ENCODE data around the gene RAB3GAP2. TPM values are rescaled to one million over a fixed set of nuclear protein-coding genes. Genes with fewer than 3 reads are reported as not detected.
"Not testable (repeated sequence)": the region's sequence is repeated elsewhere in the genome, so short reads cannot be mapped to it uniquely, and the experiment has no call there.

RAB3GAP2 gene
- total RNA-seq, 2 experiments from 2014 or later: 50.6 to 67.3 TPM

GRCh38 chr1:220164517-220164916, 107.7 kb downstream of the RAB3GAP2 start:
- H3K4me1 Mint-ChIP-seq: no peaks in the 10 kb centered on the region
- POLR2A ChIA-PET: no interaction called here
- no peak overlapping the region for H3K27ac Mint-ChIP-seq
- peaks cover 32% of the 10 kb centered on the region for H3K36me3 Mint-ChIP-seq (ENCODE audit: low read depth)
- DNase-seq (no peak), ATAC-seq (no peak)
- no peaks in the 10 kb centered on the region for H3K27me3 Mint-ChIP-seq
- CTCF ChIA-PET: no interaction called here
- H3K4me3 Mint-ChIP-seq: no peak overlapping the region
- intact Hi-C loops (cut with DNase I, micrococcal nuclease): no loop called here
- H3K9me3 Mint-ChIP-seq (ENCODE audit: low read depth): no peaks in the 10 kb centered on the region

DNA sequence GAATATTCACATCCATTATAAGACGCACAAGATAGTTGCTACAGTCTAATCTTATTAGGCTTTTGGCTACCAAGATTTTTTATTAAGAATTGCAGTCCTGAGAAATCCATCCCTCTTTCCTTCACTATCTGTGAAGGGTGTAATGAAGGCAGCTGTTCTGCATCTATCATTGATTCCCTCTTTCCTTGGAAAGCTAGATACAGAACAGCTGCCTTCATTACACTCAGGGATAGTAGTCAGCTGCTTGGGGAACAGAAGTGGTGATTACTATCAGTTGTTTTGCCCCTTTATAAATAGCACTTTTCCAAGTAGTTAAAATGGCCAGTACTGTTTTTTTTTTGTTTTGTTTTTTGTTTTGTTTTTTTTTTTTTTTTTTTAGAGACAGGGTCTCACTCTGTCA, 108.1 kb downstream of the RAB3GAP2 start:
- ATAC-seq (no peak), DNase-seq (no peak)
- H3K9me3 Mint-ChIP-seq (ENCODE audit: low read depth): no peaks in the 10 kb centered on the region
- H3K36me3 Mint-ChIP-seq (ENCODE audit: low read depth): peaks cover 28% of the 10 kb centered on the region
- no peaks in the 10 kb centered on the region for H3K4me1 Mint-ChIP-seq
- intact Hi-C loops (cut with DNase I, micrococcal nuclease): no loop called here
- no peak overlapping the region for H3K4me3 Mint-ChIP-seq
- CTCF ChIA-PET: no interaction called here
- H3K27ac Mint-ChIP-seq: no peak overlapping the region
- no peaks in the 10 kb centered on the region for H3K27me3 Mint-ChIP-seq
- POLR2A ChIA-PET: no interaction called here

DNA sequence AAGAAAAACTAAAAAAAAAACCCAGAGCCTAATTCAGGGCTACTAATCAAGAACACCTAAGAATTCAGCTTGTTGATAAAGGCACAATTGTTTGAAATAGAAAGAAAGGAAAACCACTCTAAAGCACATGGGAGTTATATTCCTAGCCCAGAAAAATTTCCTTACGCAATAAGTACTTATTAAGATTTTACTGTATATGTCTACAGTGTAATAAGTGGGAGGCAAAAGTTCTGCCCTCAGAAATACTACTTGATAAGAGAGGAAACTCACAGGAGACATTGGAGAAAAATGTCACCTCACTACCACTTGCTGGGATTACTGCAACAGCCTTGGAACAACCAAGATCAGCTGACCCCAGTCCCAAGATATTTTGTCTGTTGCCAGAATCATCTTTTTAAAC, 112.2 kb downstream of the RAB3GAP2 start:
- H3K4me3 Mint-ChIP-seq: no peak overlapping the region
- intact Hi-C loops (cut with DNase I, micrococcal nuclease): no loop called here
- H3K36me3 Mint-ChIP-seq (ENCODE audit: low read depth): peaks cover 31% of the 10 kb centered on the region
- ATAC-seq (no peak), DNase-seq (no peak)
- no peak overlapping the region for H3K27ac Mint-ChIP-seq
- H3K4me1 Mint-ChIP-seq: peaks cover 11% of the 10 kb centered on the region
- no peaks in the 10 kb centered on the region for H3K9me3 Mint-ChIP-seq (ENCODE audit: low read depth)
- ChIA-PET CTCF (interaction anchor here (1.7 kb wide), 1 partner anchor 169 kb away, joined by 3 read pairs; no protein-coding TSS in a partner anchor), POLR2A (no interaction called here)
- H3K27me3 Mint-ChIP-seq: no peaks in the 10 kb centered on the region

- ATAC-seq: no peak
- POLR2A ChIA-PET: no interaction called here
These were observed 113.2 kb downstream of the RAB3GAP2 start for GRCh38 chr1:220159041-220159440.

GRCh38 chr1:220158530-220158929, 113.7 kb downstream of the RAB3GAP2 start:
- H3K27me3 Mint-ChIP-seq; DNase-seq; intact Hi-C loops (cut with DNase I, micrococcal nuclease); POLR2A ChIA-PET; H3K4me3 Mint-ChIP-seq; H3K9me3 Mint-ChIP-seq (ENCODE audit: low read depth); ATAC-seq: not testable (repeated sequence)
- Mint-ChIP-seq H3K4me1 (peaks cover 11% of the 10 kb centered on the region), H3K36me3 (ENCODE audit: low read depth) (peaks cover 36% of the 10 kb centered on the region), H3K27ac (peak overlapping the region; percentile 6)
- CTCF ChIA-PET: interaction anchor here (1.2 to 1.3 kb wide), 3 partner anchors 8 to 45 kb away, joined by 3 to 7 read pairs (median 4); no protein-coding TSS in a partner anchor

More at GRCh38 chr1:220159041-220159440, 113.2 kb downstream of the RAB3GAP2 start:
- H3K4me3 Mint-ChIP-seq: no peak overlapping the region
- H3K27ac Mint-ChIP-seq: no peak overlapping the region
- no peaks in the 10 kb centered on the region for H3K9me3 Mint-ChIP-seq (ENCODE audit: low read depth)
- intact Hi-C loops (cut with DNase I, micrococcal nuclease): no loop called here
- CTCF ChIA-PET: interaction anchor here (1.7 kb wide), 1 partner anchor 168 kb away, joined by 3 read pairs; no protein-coding TSS in a partner anchor
- peaks cover 34% of the 10 kb centered on the region for H3K36me3 Mint-ChIP-seq (ENCODE audit: low read depth)
- H3K27me3 Mint-ChIP-seq: no peaks in the 10 kb centered on the region
- H3K4me1 Mint-ChIP-seq: peaks cover 11% of the 10 kb centered on the region
- no peak for DNase-seq

DNA sequence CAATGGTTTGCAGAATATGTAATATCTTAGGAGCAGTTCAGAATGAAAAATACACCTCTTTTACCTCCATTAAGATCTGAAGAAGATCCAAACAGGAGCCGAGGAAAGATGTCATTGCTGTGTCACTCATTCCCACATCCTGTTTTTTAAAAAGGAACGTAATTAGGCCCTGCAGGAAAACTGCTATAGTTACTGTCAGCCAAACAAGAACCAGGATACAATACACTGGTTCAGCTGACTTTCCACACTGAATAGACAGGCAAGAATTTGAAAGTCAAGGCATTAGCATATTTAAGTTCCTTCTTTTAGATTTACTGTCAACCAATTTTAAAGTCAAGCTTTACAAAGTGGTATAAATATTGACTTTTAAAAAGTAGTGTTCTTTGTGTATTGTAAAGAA, 114.5 kb downstream of the RAB3GAP2 start:
- DNase-seq: no peak

GRCh38 chr1:220156620-220157146, 115.6 kb downstream of the RAB3GAP2 start:
- POLR2A ChIA-PET: no interaction called here
- CTCF ChIA-PET: interaction anchor here (0.6 kb wide), 2 partner anchors 47 to 599 kb away, joined by 3 to 4 read pairs; no protein-coding TSS in a partner anchor
- Mint-ChIP-seq H3K4me3 (no peak overlapping the region), H3K4me1 (peaks cover 11% of the 10 kb centered on the region), H3K9me3 (ENCODE audit: low read depth) (no peaks in the 10 kb centered on the region), H3K27ac (peak overlapping the region; percentile 51), H3K36me3 (ENCODE audit: low read depth) (peaks cover 40% of the 10 kb centered on the region), H3K27me3 (no peaks in the 10 kb centered on the region)
- DNase-seq: no peak
- intact Hi-C loops (cut with DNase I, micrococcal nuclease): no loop called here
- ATAC-seq: peak; percentile 30

More for the DNA sequence above, 114.5 kb downstream of the RAB3GAP2 start:
- Mint-ChIP-seq H3K4me1 (peaks cover 11% of the 10 kb centered on the region), H3K9me3 (ENCODE audit: low read depth) (no peaks in the 10 kb centered on the region), H3K27me3 (no peaks in the 10 kb centered on the region), H3K27ac (no peak overlapping the region), H3K36me3 (ENCODE audit: low read depth) (peaks cover 40% of the 10 kb centered on the region), H3K4me3 (no peak overlapping the region)
- POLR2A ChIA-PET: no interaction called here
- CTCF ChIA-PET: interaction anchor here (1.2 to 1.3 kb wide), 3 partner anchors 9 to 44 kb away, joined by 3 to 7 read pairs (median 4); no protein-coding TSS in a partner anchor
- intact Hi-C loops (cut with DNase I, micrococcal nuclease): no loop called here
- no peak for ATAC-seq

DNA sequence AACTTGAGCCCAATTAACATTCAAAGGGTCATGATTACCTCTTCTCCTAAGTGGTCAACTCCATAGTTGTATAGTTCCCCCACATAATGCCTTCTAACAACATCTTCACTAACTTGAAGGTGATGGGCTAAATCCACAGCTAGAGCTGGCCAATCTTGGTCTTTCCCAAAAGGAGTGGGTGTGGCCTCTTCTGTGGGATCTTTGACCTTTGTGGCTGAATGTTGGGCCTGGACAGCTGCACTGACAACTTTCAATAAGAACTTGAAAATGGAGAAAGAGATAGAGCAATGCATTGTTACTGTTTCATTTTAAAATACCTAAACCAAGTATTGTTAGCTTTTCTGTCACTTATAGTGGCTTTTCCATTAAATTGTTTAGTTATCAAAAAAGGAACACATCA, 119.1 kb downstream of the RAB3GAP2 start:
- peaks cover 30% of the 10 kb centered on the region for H3K36me3 Mint-ChIP-seq (ENCODE audit: low read depth)
- peaks cover 9% of the 10 kb centered on the region for H3K4me1 Mint-ChIP-seq
- DNase-seq (no peak), ATAC-seq (no peak)
- CTCF ChIA-PET: interaction anchor here (1.0 to 2.3 kb wide), 2 partner anchors 41 to 81 kb away, joined by 4 to 8 read pairs; no protein-coding TSS in a partner anchor
- no peaks in the 10 kb centered on the region for H3K9me3 Mint-ChIP-seq (ENCODE audit: low read depth)
- no peak overlapping the region for H3K4me3 Mint-ChIP-seq
- no peaks in the 10 kb centered on the region for H3K27me3 Mint-ChIP-seq
- no peak overlapping the region for H3K27ac Mint-ChIP-seq
- POLR2A ChIA-PET: interaction anchor here (0.7 kb wide), 1 partner anchor 55 kb away, joined by 3 read pairs; no protein-coding TSS in a partner anchor
- intact Hi-C loops (cut with DNase I, micrococcal nuclease): no loop called here

DNA sequence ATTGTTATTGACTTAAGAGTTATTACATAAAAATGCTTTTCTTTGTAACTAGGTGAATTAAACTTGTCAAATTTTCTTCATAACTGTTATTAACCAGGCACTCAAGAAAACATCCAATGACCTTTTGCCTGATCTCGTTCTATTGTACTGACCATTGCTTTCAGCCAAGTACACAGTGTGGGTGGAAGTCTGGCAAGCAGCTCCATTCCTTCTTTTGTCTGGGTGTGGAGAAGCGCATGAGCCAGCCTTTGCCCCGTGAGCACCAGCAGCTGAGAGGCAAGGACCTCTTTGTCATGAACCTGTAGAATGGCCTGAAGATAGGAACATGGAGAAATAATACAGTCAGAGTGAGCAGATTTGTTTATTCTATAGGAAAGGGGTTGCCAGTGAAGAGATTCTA, 120.8 kb downstream of the RAB3GAP2 start:
- no peak overlapping the region for H3K4me3 Mint-ChIP-seq
- ChIA-PET CTCF (no interaction called here), POLR2A (no interaction called here)
- DNase-seq (no peak), ATAC-seq (no peak)
- H3K27me3 Mint-ChIP-seq: no peaks in the 10 kb centered on the region
- intact Hi-C loops (cut with DNase I, micrococcal nuclease): no loop called here
- no peak overlapping the region for H3K27ac Mint-ChIP-seq
- peaks cover 32% of the 10 kb centered on the region for H3K36me3 Mint-ChIP-seq (ENCODE audit: low read depth)
- peaks cover 1% of the 10 kb centered on the region for H3K4me1 Mint-ChIP-seq
- H3K9me3 Mint-ChIP-seq (ENCODE audit: low read depth): no peaks in the 10 kb centered on the region

- H3K36me3 Mint-ChIP-seq (ENCODE audit: low read depth): peaks cover 36% of the 10 kb centered on the region
- CTCF ChIA-PET: no interaction called here
- POLR2A ChIA-PET: interaction anchor here (0.6 kb wide), 1 partner anchor 33 kb away, joined by 3 read pairs; no protein-coding TSS in a partner anchor
- no peaks in the 10 kb centered on the region for H3K27me3 Mint-ChIP-seq
- intact Hi-C loops (cut with DNase I, micrococcal nuclease): no loop called here
- DNase-seq (no peak), ATAC-seq (peak; percentile 51)
- no peak overlapping the region for H3K4me3 Mint-ChIP-seq
- no peak overlapping the region for H3K27ac Mint-ChIP-seq
- H3K4me1 Mint-ChIP-seq: peaks cover 6% of the 10 kb centered on the region
- H3K9me3 Mint-ChIP-seq (ENCODE audit: low read depth): no peaks in the 10 kb centered on the region
These were observed 122.5 kb downstream of the RAB3GAP2 start for GRCh38 chr1:220149742-220150141.

DNA sequence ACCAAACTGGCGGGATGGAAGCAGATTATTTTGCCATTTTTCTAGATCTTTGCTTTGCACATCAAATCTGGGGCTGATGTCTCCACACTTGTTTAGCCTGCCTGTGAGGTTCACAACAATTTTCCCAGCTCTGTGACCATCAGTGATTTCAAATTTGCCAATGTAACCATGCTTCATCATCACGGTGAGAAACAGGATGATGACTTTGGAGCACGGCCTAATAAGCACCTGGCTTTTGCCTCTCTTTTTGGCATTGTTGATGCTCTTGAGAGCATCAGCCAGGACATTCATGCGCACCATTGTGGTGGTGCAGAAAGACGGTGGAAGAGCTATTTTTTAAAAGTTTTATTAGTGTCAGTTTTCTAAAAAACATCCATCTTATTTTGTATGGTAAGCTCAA, 128.2 kb downstream of the RAB3GAP2 start:
- ATAC-seq (no peak), DNase-seq (no peak)
- intact Hi-C loops (cut with DNase I, micrococcal nuclease): no loop called here
- no peak overlapping the region for H3K4me3 Mint-ChIP-seq
- no peaks in the 10 kb centered on the region for H3K9me3 Mint-ChIP-seq (ENCODE audit: low read depth)
- ChIA-PET CTCF (interaction anchor here (0.9 to 1.7 kb wide), 4 partner anchors 31 to 106 kb away, joined by 3 to 6 read pairs (median 3); no protein-coding TSS in a partner anchor), POLR2A (no interaction called here)
- peaks cover 6% of the 10 kb centered on the region for H3K4me1 Mint-ChIP-seq
- peak overlapping the region; percentile 59 for H3K27ac Mint-ChIP-seq
- H3K36me3 Mint-ChIP-seq (ENCODE audit: low read depth): peaks cover 56% of the 10 kb centered on the region
- no peaks in the 10 kb centered on the region for H3K27me3 Mint-ChIP-seq

GRCh38 chr1:220139966-220140365, 132.3 kb downstream of the RAB3GAP2 start:
- ATAC-seq (no peak), DNase-seq (no peak)
- no peak overlapping the region for H3K4me3 Mint-ChIP-seq
- ChIA-PET POLR2A (no interaction called here), CTCF (no interaction called here)
- no peaks in the 10 kb centered on the region for H3K9me3 Mint-ChIP-seq (ENCODE audit: low read depth)
- H3K36me3 Mint-ChIP-seq (ENCODE audit: low read depth): peaks cover 52% of the 10 kb centered on the region
- H3K4me1 Mint-ChIP-seq: peaks cover 14% of the 10 kb centered on the region
- H3K27ac Mint-ChIP-seq: no peak overlapping the region
- H3K27me3 Mint-ChIP-seq: no peaks in the 10 kb centered on the region
- intact Hi-C loops (cut with DNase I, micrococcal nuclease): no loop called here

Data from activated CD4-positive, alpha-beta T cell treated with anti-CD3 and anti-CD28 coated beads for 36 hours (primary cell).